ENCODE data around the gene WDR45B. TPM values are rescaled to one million over a fixed set of nuclear protein-coding genes. Genes with fewer than 3 reads are reported as not detected.

Gene WDR45B
- total RNA-seq, 1 experiment from 2014 or later = 110 TPM

DNA sequence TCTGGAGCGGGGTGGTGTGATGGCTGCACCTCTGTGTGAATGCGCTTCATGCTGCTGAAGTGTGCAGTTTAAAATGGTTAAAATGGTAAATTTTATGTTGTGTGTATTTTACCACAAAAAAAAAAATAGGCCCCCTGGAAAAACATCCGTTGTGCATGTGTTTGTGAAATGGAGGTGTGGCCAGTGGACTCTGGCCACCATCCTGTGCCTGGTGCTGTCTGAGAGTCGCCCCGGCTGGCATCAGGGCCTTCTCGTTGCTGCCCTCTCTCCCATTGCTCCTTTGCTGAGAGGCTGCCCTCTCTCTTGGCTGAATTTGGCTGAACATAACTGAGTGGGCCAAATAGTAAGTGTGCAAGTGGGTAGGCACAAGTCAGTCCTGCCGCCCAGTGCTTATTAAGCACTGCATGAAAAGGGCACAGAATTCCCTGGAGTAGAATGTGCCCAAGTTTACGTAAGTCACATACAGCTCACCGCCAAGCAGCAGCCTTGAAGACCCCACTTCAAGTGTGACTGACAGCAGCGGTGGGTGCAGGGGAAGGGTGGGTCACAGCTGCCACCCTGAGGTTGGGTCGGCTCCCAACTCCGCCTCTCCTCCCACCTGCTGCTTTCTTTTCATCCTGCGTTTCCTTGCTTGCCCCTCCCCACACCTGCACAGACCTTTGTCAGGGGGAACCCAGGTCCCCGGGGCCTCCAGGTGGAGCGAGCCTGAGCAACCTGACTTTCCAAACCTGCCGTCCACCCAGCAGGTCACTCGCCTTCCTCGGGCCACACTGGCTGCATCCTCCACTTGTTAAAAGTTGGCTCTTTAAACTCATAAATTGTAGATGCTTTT, 81.9 kb downstream of the WDR45B start:
- Histone ChIP-seq H4K91ac (ENCODE audit: insufficient read length, low read depth, low read length) (no peak overlapping the region), H4K20me1 (ENCODE audit: control insufficient read depth, insufficient read depth, insufficient read length) (no peaks in the 10 kb centered on the region), H4K8ac (replicated peaks; ENCODE audit: insufficient read length, low read depth, low read length) (no peak overlapping the region), H3K56ac (ENCODE audit: insufficient read length, low read depth, low read length) (no peak overlapping the region), H3K79me2 (ENCODE audit: insufficient read depth, low read length) (peaks cover 18% of the 10 kb centered on the region; the same call in 1 of the 2 replicates), H2BK12ac (ENCODE audit: insufficient read length, low read depth, low read length) (no peak overlapping the region), H2BK15ac (ENCODE audit: low read depth, low read length) (no peak overlapping the region), H3K9me3 (ENCODE audit: control insufficient read depth, low read depth, low read length) (no peaks in the 10 kb centered on the region), H2AFZ (ENCODE audit: low read length) (no peak overlapping the region), H3K9ac (ENCODE audit: extremely low read depth, insufficient read length, low read length) (no peak overlapping the region), H3K14ac (ENCODE audit: insufficient read depth, low read length) (no peak overlapping the region), H3K23ac (ENCODE audit: insufficient read length, low read depth, low read length) (no peak overlapping the region), H2BK5ac (ENCODE audit: insufficient read length, low read length) (no peak overlapping the region), H3K23me2 (ENCODE audit: insufficient read length, low read depth, low read length, poor library complexity, severe bottlenecking) (no peaks in the 10 kb centered on the region), H4K5ac (ENCODE audit: insufficient read length, low read depth, low read length) (no peak overlapping the region), H3K18ac (ENCODE audit: insufficient read length, low read depth, low read length) (no peak overlapping the region), H3K4ac (ENCODE audit: low read depth, low read length) (no peak overlapping the region), H3K27me3 (ENCODE audit: insufficient read depth, low read length) (no peaks in the 10 kb centered on the region), H3K4me2 (ENCODE audit: insufficient read depth, insufficient read length, low read length) (no peak overlapping the region), H2BK20ac (ENCODE audit: low read depth, low read length, poor library complexity, severe bottlenecking) (no peak overlapping the region), H2AK5ac (ENCODE audit: insufficient read length, low read length) (no peak overlapping the region), H3K79me1 (ENCODE audit: insufficient read depth, low read depth, low read length, poor library complexity, severe bottlenecking) (peaks cover 22% of the 10 kb centered on the region), H3K27ac (ENCODE audit: insufficient read length, low read depth, low read length) (no peak overlapping the region), H3T11ph (ENCODE audit: low read length) (no peak overlapping the region), H2BK120ac (ENCODE audit: low read depth, low read length, poor library complexity, severe bottlenecking) (no peak overlapping the region), H3K4me1 (ENCODE audit: insufficient read depth, low read length) (no peaks in the 10 kb centered on the region; the same call in 1 of the 2 replicates)
- no CpG with 5 or more reads among the region's 18 CpGs for WGBS (ENCODE audit: extremely low coverage, insufficient read length, low lambda C conversion rate)
- H3K4me3 Mint-ChIP-seq = peak overlapping the region in 1 of 2 experiments; percentile 48; a peak in 2 of 5 replicates
- H3K9me3 Mint-ChIP-seq = no peaks in the 10 kb centered on the region
- TF ChIP-seq, protein P1, sequence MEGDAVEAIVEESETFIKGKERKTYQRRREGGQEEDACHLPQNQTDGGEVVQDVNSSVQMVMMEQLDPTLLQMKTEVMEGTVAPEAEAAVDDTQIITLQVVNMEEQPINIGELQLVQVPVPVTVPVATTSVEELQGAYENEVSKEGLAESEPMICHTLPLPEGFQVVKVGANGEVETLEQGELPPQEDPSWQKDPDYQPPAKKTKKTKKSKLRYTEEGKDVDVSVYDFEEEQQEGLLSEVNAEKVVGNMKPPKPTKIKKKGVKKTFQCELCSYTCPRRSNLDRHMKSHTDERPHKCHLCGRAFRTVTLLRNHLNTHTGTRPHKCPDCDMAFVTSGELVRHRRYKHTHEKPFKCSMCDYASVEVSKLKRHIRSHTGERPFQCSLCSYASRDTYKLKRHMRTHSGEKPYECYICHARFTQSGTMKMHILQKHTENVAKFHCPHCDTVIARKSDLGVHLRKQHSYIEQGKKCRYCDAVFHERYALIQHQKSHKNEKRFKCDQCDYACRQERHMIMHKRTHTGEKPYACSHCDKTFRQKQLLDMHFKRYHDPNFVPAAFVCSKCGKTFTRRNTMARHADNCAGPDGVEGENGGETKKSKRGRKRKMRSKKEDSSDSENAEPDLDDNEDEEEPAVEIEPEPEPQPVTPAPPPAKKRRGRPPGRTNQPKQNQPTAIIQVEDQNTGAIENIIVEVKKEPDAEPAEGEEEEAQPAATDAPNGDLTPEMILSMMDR (conservative IDR thresholded peaks at IDR 0.05) = no peak
- H3K27me3 Mint-ChIP-seq (ENCODE audit: low read depth) = no peaks in the 10 kb centered on the region; the same call in 1 of the 2 replicates
- peak overlapping the region; percentile 44 to 90 (median 84) for H3K27ac Mint-ChIP-seq
- DNase-seq = no peak
- peaks cover 19 to 60% (median 59%) of the 10 kb centered on the region in 3 experiments; a peak in 6 of 7 replicates for H3K36me3 Mint-ChIP-seq (ENCODE audit: insufficient read depth in 1 of 3, low read depth in 3 of 3)
- H3K4me1 Mint-ChIP-seq = peaks cover 15 to 21% of the 10 kb centered on the region in 2 experiments
